ENCODE data around the gene RNF220. TPM values are rescaled to one million over a fixed set of nuclear protein-coding genes. Genes with fewer than 3 reads are reported as not detected.

Gene RNF220
- total RNA-seq, 2 experiments from 2014 or later = 106 to 108 TPM

DNA sequence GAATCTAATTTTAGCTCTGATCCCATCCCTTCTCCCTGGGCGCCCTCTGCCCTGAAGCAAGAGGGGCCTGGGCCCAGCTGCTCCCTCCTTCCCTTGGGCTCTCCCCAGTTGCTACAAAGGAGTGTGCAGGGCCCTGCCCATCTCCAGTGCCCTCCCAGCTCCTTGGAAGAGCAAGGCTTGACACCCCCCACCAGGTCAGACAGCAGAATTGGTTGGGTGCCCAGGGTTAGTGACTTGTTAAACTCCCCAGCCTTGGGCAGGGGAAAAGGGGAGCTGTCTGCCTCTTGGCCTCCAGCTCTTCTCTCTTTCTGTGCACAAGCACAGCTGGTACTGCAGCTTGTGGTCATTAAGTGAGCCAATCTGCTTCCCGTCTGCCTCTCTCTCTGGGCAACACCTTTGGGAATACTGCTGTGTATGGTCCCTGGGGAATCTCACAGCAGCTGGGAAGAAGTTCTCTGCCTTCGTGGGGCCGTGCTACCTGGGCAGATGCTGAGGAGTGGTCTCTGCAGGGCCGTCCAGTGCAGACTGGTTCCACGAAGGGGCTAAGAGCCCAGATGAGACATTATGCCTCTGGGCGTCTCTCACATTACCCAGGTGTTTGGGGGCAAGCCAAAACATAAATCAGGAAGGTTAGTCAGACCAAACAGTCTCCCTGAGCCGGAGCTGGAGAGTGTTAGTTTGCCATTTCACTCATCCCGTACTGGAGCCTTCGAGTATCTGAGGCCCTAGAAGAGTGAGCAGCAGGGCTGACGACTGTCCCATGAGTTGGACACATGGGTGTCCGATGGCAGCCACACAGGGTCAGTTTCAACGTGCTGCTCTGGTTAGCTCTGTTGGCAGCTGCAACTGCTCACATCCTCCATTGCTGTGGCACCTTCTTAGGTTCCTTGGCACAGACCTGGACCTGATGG is 231.9 kb downstream of the RNF220 start:
- CTCF ChIA-PET = interaction anchor here (3.8 kb wide), 1 partner anchor 15 kb away, joined by 19 read pairs; no protein-coding TSS in a partner anchor
- POLR2A ChIA-PET = no interaction called here

DNA sequence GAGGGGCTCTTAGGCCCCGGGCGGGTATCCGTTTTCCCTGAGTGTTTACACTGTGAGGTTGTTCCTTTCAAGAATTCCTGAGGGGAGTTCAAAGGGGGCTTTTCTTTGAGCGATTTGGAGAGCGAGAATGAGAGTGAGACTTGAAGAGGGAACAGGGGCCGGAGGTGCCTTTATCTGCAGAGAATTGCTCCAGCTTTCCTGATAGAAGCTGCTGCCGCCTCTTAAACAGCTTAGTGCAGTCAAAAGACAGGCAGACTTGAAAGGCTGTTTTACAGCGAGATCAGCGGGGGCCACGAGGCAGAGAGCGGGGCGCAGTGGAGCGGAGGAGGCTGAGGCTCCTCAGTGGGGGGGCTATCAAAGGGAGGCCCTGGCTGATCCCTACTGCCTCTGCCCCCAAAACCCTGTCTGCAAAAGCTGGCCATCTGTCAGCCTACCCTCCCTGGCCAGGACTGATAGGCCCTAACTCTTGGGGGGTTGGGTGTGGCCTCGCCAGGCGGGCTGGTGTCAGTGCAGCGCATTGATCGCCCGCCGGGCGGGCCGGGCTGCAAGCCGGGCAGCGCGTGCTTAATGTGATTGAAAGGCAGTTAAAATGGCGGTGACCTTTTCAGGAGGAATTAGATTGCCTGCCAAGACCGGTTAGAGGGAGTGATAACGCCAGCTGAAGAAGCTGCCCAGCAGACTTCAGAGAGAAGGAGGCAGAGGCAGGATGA is 232.8 kb downstream of the RNF220 start:
- POLR2A ChIA-PET = no interaction called here

DNA sequence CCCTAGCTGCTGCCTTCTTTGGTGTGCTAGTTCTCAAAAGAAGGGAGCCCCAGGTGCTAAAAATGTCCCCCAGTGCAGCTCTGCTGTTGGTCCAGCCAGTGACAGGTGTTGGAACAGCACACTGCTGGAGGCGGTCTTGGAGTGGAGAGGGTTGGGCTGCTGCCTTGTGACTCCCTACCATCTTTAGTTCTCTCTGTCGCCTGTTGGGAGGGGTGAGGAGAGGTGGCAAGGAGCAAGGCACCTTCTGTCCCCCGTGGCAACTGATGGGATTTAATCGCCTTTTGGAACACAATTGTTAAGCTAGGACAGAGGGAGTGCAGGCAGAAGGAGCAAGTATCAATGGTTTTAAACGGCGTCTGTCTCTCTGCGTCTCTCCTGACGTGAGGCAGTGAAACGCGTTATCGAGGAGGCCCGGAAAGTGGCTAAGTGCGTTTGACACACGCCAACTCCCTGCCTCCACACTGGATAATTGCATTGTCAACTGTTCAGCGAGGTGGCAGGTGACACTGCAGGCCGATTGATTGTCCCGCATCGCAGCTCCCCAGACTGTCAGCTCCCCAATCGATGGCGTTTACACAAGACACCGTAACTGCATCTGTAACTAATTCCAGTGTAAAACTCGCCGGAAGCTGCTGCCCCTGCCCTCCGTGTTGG is 235.3 kb downstream of the RNF220 start:
- CTCF ChIA-PET = interaction anchor here (3.8 kb wide), 1 partner anchor 12 kb away, joined by 19 read pairs; no protein-coding TSS in a partner anchor
- POLR2A ChIA-PET = no interaction called here

More for the DNA sequence above, 232.8 kb downstream of the RNF220 start:
- CTCF ChIA-PET = interaction anchor here (3.8 kb wide), 1 partner anchor 15 kb away, joined by 19 read pairs; no protein-coding TSS in a partner anchor

DNA sequence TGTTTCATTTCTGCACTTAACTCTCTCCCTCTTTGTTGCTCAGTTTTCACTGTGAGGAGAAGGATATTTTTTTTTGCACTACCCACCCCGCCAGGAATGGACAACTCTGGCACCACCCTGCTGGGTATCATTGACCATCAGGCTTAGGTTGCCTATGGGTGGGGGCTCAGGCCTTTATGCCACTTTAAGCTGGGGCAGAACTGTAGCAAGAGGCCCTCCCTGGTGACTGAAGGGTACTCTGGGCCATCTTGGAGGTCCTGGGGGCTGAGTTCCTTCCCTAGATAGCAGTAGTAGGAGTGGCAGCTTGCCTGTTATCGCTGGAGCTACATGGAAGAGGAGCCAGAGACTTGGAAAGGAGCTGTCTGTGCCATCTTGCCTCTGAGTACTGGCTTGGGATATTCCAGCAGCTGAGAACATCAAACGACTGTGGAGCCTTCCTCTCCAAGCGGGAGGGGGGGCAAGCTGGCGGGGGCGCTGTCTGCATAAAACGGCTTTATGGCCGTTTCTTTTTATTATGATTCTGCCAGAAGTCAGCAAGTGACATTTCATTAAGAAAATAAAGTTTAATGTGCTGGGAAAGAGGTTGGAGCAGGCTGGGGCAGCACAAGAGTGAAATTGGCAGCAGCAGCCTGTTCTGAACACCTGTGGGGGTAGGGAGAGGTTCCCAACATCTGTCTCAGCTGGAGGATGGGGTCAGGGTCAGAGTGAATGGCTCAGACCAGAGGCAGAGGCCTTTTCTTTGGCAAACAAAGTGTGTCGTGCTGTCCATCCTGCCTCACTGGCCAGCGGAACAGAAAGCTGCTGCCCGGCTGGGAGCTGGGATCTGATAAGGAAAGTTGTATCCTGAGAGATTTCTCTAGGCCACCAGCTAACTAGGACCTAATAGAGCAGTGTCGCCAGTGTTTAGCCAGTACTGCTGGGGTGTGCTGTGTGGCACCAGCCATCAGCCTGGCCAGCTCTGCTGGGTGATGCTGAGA is 236.4 kb downstream of the RNF220 start:
- ChIA-PET POLR2A (interaction anchor here (0.9 kb wide), 1 partner anchor 9 kb away, joined by 4 read pairs; no protein-coding TSS in a partner anchor), CTCF (interaction anchor here (0.6 to 3.8 kb wide), 5 partner anchors 10 to 25 kb away, joined by 3 to 19 read pairs (median 5); no protein-coding TSS in a partner anchor)

DNA sequence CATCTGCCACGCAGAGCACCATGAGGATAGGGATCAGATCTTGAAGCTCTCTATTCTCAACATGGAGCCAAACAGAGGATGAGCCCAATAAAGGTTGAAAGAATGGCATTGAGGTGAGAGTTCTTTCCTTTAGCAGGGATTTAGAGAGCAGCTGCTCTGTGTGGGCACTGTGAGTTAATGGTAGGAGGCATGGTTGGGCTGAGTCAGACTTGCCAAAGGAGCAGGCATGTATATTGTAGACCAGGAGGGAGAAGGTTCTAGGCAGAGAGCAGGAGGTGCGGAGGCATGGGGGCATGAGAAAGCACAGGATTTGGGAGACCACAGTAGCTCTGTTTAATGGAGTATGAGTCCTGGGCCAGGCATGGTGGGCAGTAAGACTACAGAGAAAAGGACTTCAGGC is 237.2 kb downstream of the RNF220 start:
- CTCF ChIA-PET = interaction anchor here (1.1 to 1.5 kb wide), 3 partner anchors 9 to 11 kb away, joined by 3 to 5 read pairs (median 5); no protein-coding TSS in a partner anchor
- POLR2A ChIA-PET = interaction anchor here (0.9 to 1.3 kb wide), 2 partner anchors 8 to 10 kb away, joined by 3 to 7 read pairs; no protein-coding TSS in a partner anchor

DNA sequence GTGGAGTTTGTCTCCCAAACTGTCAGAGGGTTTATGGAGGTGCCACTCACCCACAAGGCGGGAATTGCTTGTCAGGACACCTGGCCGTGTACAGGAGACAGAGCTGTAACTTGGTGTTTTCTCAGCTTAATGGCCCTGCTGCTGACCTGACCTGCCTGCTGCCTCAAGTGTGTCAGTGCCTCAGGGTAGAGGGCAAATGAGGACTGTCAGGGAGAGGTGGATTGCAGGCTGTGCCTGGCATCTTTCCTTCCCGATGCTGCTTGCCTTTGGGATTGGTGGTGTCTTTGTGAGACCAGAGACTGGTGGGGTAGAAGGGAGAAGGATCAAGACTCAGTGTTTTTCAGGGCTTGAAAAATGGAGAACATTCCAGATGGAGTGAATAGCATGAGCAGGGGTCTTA is 237.9 kb downstream of the RNF220 start:
- ChIA-PET CTCF (interaction anchor here (0.6 kb wide), 1 partner anchor 144 kb away, joined by 3 read pairs; no protein-coding TSS in a partner anchor), POLR2A (interaction anchor here (0.9 to 1.3 kb wide), 2 partner anchors 7 to 11 kb away, joined by 3 to 7 read pairs; no protein-coding TSS in a partner anchor)

DNA sequence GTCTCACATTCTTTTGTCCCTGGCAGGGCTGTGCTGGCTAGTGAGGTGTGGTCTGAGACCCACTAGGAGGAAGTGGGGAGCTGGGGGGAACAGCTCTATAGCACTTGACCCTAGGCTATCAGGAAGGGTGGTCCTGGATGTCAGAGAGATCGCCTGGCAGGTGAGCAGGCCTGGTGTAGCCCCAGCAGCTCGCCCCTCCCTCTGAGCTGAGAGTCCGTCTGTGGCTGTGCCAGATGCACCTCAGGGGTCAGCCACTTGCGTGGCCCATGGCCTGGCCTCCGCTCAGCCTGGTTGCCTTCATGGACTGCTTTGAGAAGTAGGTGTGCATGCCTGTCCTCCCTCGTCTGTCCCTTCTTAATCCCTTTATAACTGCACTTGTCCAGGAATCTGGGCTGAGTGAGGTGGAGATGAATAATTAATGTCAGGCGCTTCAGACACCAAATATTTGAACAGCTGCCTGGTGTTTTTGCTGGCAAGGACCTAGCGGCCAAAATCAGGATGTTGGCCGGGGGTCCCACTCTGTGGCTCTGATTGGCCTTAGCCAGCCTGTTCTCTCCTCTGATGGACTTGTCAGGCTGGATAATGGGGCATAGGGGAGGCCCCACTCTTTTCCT is 238.8 kb downstream of the RNF220 start:
- ChIA-PET POLR2A (no interaction called here), CTCF (interaction anchor here (1.1 kb wide), 1 partner anchor 9 kb away, joined by 4 read pairs; no protein-coding TSS in a partner anchor)

DNA sequence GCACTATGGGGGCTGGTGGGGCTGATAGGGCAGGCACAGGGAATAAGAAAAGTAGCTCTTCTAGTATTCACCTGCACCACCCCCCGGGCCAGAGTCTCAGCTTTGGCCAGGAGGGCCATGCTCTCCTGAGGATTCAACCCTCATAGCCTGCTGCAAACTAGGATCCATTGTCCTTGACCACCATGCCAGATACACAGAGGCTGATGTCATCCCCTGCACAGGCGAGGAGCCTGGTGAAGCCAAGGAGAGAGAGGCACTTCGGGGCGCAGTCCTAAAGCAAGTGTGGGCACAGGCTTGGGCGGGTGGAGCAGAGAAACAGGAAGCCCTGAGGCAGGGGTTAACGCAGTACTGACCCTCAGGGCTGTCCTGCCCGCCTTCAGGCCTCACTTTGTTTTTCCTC is 239.8 kb downstream of the RNF220 start:
- ChIA-PET POLR2A (no interaction called here), CTCF (no interaction called here)

DNA sequence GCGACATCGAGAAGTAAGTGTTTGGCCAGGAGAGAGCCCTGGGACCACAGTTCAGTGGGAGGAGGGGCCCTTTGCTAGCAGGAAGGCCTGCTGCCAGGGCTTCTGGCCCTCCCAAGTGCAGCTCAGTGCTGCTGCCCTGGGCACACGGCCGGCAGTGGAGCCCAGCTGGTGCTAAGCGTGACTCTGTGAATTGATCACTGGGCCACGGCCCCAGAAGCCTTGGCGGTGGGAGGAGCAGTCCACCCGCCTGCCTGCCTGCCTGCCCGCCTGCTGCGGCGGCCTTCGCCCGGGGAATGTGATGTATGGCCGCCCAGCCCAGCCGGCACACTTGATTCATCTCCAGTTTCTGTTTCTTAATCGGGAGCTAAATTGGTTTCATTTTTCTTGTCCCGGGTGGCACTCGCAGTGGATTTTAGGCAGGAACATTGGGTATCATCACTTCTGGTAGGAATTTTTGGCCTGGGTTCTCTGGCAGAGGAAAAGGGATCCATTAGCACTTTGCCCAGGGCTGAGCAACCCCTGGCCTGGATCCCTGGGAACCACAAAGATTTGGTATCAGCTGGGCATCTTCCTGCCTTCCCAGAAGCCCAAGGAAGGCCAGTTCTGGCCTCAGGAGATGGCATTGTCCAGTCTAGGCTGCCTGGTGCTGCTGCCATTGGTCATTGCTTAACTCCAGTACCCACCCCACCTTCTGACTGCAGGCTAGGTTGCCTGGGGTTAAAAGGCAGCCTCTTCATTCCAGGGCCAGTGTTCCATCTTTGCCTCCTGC is 240.6 kb downstream of the RNF220 start:
- CTCF ChIA-PET = no interaction called here
- POLR2A ChIA-PET = no interaction called here

DNA sequence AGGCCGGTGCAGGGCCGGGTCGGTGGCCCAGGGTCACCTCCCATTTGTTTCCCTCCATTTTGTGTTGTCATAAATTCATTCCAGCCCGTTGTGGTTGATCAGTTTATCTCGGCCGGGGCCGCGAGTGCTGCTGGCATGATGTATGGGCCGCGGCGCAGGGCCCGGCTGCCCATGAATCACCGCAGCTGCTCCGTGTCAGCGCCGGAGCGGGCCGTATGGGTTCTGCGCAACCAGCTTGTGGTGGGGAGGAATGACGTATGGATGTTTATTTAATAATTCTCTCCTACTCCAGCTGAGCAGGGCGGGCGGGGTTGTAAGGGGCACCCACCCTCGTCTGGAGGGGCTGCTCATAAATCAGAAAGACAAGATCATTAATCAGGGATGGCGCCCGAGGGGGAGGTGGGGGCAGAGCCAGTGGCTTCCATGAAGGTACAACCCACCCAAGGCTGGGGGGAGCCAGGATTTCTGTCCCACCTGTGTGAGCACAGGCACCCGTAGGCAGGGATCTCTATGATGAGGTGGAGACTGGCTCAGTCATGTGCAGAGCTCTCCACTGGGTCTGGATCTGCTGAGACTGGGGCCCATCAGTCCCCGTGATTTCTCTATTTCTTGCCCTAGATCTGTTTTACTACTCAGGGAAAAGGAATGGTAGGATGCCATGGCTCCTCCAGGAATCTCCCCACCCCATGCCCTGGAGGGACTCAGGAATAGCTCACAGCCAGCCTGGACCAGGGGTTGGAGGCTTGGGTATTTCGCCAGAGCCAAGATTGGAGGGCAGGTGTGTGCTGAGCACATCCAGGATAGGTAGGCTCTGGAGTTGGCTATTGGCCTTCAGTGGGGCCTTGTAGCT is 241.4 kb downstream of the RNF220 start:
- CTCF ChIA-PET = no interaction called here
- POLR2A ChIA-PET = interaction anchor here (1.0 kb wide), 1 partner anchor 14 kb away, joined by 4 read pairs; no protein-coding TSS in a partner anchor

DNA sequence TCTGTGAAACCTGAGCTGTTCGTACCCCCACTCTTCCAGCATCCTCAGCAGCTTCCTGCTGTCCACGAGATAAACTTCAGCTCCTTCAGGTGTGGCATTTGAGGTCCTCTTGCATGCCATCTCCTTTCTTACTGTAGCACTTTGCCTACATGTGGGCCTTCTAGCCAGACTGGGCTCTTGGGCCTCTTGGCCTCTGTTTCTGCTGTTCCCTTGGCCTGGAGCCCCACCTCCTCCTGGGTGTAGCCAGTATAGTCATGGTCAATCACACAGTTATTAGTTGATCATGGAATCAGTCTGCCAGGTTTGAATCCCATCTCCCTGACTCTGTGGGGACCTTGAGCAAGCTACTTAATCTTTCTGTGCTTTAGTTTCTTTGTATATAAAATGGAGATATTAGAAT is 242.8 kb downstream of the RNF220 start:
- ChIA-PET CTCF (interaction anchor here (0.5 to 0.6 kb wide), 2 partner anchors 622 to 928 kb away, joined by 3 to 4 read pairs; no protein-coding TSS in a partner anchor), POLR2A (interaction anchor here (1.0 to 1.1 kb wide), 2 partner anchors 16 to 17 kb away, joined by 4 to 5 read pairs; no protein-coding TSS in a partner anchor)

DNA sequence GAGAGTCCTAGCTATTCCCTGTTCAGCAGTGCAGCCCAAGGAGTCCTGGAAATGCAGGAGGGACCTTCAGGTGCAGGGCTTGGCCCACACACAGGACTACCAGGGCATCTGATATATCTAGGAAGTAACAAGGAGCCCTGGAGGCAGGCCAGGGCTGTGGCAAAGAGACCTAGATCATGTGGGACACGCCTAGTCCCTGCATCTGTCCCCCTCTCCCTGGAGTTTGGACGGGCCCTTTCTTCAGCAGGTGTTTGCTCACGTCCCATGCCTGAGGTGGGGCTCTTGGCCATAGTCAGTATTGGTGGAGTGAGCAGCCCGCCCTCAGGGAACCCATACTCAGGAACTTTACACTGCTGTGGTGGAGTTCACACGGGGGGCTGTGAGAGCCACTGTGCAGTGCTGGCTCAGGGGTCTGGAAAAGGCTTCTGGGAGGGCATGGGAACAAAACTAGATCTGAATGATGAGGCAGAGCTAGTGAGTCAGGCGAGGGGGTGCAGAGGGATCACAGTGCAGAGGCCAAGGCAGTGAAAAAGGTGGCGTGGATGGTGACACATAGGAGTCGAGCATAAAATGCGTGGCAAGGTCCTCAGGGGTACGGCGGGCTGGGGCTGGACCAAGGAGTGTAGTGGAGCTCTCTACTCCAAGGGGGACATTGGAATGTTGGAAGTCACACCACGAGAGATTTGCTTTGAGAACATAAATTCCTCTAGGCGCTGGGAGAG is 243.6 kb downstream of the RNF220 start:
- ChIA-PET POLR2A (interaction anchor here (1.1 kb wide), 1 partner anchor 17 kb away, joined by 5 read pairs; no protein-coding TSS in a partner anchor), CTCF (interaction anchor here (0.5 to 0.6 kb wide), 2 partner anchors 71 to 929 kb away, joined by 3 to 5 read pairs; no protein-coding TSS in a partner anchor)

DNA sequence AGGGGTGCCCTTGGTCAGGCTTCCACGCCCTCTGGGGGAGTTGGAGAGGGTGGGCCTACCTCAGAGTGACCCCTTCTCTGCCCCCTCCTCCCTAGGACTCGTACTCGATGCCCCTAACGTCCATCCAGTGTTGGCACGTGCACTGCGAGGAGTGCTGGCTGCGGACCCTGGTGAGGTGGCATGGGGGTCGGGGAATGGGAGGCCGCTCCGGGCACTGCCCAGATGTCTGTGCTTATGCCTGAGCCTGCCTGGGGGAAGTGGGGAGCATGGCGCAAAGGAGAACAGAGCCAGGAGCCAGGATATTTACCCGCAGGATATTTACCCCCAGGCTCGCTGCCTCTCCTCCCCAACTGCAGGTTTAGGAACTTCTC is 244.7 kb downstream of the RNF220 start:
- ChIA-PET POLR2A (interaction anchor here (1.0 kb wide), 1 partner anchor 7 kb away, joined by 3 read pairs; no protein-coding TSS in a partner anchor), CTCF (no interaction called here)

DNA sequence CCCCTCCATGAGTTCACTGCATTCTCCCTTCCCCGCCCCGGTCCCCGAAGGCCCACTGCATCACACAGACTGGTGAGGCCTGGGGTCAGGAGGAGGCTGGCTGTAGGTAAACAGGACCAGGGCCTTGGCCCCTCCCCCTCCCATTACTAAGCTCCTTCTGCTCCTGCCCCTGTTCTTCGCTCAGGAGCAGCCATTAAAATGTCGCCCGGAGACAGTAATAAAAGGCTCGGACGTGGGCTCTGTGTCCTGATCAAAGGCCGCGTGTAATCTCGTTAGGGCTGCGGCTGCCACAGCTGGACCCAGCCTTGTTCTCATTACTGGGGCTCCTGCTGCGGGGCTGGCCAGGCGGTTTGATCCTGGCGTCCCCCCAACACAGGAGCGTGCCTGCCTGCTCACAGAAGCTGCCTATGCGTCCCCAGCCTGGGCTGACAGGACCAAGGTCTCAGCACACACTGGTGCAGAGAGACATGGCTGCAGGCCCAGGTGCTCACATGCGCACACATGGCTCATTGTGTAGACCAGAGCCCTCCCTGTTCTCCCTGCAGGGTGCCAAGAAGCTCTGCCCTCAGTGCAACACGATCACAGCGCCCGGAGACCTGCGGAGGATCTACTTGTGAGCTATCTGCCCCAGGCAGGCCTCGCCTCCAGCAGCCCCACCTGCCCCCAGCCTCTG is 245.2 kb downstream of the RNF220 start:
- ChIA-PET POLR2A (interaction anchor here (1.0 kb wide), 1 partner anchor 8 kb away, joined by 3 read pairs; no protein-coding TSS in a partner anchor), CTCF (no interaction called here)

DNA sequence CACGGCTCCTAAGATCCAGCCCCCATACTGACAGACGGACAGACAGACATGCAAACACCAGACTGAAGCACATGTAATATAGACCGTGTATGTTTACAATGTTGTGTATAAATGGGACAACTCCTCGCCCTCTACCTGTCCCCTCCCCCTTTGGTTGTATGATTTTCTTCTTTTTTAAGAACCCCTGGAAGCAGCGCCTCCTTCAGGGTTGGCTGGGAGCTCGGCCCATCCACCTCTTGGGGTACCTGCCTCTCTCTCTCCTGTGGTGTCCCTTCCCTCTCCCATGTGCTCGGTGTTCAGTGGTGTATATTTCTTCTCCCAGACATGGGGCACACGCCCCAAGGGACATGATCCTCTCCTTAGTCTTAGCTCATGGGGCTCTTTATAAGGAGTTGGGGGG is 246.0 kb downstream of the RNF220 start:
- ChIA-PET POLR2A (interaction anchor here (2.2 kb wide), 1 partner anchor 19 kb away, joined by 9 read pairs; no protein-coding TSS in a partner anchor), CTCF (interaction anchor here (1.0 to 2.9 kb wide), 6 partner anchors 9 to 273 kb away, joined by 3 to 27 read pairs (median 16); partner anchors contain the start of genes ARMH1 and TMEM53)
